NCI-H748 (cell line): ENCODE results near the gene RAPGEF5.

Experiments
- DNase-seq: peaks from one replicate; lab custom pipeline; 2025; ENCODE audit not compliant: unreplicated experiment; lab: John Stamatoyannopoulos, UW

RAPGEF5 gene

DNA sequence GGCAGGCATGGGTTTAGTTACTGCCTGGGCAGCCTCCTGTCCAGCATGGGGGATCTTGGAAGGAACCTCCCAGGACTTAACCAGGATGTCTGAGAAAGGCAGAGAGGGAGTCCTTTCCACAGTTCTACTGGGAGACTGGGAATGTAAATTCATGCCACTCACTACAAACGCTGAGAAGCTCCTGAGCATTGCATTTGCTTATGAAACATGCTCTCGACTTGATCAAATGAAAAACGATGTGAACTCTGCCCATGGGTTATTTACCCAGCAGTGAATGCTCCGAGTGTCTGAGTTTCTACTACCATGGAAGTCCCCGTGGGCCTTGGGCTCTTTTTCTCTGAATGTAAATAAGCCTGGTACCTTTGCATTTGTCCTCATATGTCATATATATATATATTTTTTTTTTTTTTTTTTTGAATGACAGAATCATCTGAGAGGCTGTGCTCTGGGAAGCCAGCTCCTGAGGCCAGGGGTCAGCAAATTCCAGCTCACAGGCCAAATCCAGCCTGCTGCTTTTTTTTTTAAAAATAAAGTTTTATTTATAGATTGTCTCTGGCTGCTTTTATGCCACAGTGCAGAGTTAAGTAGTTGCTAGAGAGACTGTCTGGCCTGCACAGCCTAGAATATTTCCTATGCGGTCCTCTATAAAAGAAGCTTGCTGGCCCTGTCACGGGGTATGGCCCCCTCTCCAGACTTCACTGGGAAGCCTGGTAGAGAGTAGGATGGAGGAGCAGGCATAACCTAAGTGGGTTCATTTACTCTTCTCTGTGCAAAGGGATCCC, 21.4 kb upstream of the RAPGEF5 start:
- DNase-seq, result no peak

DNA sequence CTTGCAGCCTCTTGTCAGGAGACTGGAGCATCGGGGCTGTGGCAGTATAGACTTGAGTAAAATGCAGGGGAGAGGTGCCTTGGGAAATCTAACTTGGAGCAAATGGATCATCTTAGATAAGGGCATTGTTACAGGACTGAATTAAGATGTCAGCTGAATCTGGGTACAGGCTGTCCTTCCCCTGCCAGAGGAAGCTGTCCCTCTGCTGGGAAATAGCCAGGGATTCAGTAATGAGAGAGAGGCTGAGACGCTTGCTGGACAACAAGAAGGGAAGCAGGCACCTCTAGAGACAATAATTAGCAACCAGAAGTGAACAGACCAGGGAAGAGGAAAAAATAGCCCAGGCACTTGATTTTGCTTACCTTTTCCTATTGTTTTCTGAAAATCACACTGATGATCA, 20.7 kb upstream of the RAPGEF5 start:
- no peak for DNase-seq

DNA sequence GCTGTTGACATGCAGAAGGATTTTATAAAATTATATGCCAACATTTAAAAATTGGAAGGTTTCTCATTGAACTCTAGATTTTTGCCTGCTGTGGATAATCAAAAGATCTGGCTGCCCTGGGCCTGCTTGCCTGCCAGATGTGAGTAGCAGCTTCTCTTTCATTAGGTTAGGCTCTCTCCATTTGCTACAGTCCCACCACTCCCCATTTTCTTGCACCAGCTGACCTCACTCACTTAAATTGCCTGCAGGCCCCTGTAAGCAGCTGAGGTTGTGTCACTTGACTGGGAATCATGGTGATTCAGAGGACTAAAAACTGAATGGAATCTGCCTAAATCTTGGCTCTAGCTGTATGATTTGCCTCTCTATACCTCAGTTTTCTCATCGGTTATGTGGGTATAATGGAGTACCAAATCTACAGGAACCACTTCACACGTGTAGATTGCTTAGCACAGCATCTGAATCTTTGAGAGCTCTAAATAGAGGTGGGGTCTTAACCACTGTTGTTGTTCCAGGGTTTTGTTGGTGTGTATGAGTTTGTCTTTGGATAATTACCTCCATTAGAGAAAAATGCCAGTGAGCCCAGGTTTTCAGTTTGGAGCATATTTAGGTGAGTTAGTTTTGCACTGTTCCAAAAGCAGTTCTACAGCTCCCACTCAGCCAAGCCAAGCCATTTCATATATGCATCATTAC, 18.6 kb upstream of the RAPGEF5 start:
- DNase-seq, result no peak

DNA sequence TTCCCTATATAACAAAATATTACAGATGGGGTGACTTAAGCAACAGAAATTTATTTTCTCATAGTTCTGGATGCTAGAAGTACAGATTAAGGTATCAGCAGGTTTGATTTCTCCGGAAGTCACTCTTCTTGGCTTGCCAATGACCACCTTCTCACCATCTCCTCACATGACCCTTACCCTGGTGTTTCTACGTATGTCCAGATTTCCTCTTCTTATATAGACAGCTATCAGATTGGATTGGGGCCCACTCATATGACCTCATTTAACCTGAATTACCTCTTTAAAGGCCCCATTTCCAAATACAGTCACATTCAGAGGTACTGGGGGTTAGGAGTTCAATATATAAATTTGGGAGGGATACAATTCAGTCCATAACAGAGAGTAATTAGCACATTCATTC, 17.0 kb upstream of the RAPGEF5 start:
- DNase-seq, result no peak

DNA sequence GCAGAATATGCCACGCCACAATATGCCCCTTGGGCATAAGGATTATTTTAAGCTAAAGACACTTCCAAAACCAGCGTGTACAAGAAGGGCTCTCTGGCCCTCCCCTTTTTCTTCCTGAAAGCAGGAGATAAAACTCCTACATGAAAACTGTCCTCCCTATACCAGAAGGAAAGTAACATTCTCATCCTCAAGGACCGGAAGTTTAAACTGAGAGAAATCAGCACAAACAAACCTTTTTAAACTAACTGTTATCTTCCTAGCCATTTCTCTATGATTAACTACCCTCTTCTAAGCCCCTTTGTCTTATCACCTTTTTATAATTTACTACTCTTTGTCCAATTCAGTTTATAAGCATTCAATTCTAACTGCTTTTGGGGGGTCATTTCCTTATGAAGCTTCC, 16.4 kb upstream of the RAPGEF5 start:
- no peak for DNase-seq

DNA sequence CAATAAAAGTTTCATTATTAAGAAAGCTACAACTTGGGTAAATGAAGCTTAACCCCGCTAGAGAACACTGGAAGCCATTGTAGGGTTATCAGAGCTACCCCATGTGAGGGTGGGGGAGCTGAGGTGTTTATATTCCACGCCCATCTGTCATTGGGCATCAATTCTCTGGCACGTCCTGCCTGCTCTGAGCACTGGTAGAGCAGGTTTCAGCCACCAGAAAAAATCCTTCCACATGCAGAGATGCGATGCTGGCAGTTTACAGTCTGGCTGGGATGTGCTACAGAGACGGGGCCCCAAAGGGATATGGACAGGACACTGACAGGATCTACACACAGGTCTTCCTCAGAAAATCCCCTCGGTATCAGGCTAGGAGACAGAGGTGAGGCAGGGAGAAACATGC, 15.9 kb upstream of the RAPGEF5 start:
- peak; percentile 13 for DNase-seq

DNA sequence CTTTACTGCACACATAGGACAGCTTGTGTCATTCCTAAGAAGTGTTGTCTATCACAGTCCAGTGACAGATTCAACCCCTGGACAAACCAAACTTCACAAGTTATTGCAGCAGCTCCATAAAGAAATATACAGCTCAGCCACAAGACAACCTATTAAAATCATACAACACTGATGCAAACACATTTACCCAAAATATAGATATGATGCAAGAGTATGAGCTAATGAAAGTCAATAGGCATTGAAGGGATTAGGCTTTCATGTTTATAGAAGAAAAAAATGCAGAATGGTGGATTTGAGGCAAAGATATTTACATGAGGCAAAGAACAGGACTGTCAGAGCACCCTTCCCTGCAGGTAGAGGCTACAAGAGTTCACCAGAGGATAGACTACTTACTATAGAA, 14.9 kb upstream of the RAPGEF5 start:
- DNase-seq, result no peak

DNA sequence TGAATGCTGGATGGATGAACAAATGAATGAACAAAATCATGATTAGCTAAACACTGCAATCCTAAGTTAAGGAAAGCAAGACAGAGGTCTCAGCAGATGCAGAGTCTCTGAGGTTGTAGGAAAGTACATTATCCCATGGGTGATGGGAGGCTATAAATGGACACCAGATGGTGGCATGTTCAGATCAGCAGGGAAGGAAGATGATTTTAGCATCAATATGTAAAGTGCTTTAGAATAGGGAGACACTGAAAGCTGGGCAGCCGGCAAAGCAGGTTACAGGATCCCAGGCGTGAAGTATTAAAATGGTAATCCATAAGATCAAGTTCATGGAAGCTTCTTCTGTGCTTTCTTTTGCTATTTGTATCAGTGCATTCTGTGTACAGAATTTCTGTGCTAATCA, 7.9 kb upstream of the RAPGEF5 start:
- no peak for DNase-seq

DNA sequence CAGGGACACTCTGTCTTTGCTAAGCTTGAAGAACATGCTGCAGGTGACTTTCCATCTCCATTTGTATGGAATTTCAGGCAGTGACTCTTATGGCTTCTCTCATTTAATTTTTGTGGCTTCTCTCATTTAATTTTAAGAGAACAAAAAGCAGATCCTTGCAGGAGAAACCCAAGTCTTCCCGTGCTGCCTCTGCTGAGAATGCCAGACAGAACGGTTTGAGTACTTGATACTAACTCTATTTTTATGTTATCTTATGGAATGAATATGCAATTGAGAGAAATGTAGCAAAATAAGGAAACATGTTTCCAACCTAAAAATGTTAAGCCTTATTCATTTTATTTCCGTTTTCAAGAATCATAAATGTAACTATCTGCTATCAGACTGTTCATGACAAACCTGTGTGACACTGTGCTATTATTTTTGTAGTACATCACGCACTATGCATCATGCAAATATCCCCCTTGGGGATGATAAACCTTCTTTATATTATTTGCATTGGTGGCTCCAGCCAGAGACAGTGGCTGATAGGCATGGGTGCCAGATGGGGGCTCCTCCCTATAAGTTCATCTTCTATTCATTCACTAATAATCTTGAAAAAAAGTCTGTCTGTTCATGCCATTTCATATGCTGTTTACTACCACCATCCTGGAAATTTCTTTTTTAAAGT, 6.9 kb upstream of the RAPGEF5 start:
- no peak for DNase-seq

DNA sequence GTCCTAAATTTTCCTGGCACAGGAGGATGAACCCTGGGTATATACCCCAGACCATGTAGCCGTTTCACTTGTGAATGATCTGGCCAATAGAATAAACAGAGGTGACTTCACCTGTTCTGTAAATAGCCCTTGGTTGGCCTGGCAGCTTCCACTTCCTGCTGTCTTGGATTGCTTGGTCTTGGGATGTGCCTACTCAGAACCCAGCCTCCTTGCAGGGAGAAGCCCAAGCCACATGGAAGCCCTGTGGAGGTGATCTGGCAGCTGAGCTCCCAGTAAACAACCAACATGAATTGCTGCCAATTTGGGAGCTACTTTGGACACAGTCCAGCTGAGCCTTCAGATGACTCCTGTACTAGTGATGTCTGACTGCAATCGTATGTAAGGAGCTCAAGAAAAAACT, 4.8 kb upstream of the RAPGEF5 start:
- peak; percentile 74 for DNase-seq

DNA sequence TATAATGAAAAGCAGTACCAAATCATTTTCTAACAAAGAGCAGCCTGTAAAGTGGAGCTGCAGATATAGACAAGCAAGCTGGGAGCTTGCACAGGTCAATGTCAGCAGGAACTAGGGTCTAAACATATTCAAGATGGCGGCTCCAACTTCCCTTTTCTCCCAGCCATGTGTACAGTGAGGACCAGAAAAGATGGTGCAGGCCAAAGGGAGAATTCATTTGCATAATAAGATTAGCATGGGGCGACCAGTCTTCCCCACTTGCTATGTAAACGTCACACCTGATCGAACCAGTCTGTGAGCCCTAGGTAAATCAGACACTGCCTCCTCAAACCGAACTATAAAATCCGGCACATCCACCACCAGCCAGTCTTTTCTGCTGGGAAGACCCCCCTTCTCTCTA, 4.4 kb upstream of the RAPGEF5 start:
- DNase-seq, result no peak

DNA sequence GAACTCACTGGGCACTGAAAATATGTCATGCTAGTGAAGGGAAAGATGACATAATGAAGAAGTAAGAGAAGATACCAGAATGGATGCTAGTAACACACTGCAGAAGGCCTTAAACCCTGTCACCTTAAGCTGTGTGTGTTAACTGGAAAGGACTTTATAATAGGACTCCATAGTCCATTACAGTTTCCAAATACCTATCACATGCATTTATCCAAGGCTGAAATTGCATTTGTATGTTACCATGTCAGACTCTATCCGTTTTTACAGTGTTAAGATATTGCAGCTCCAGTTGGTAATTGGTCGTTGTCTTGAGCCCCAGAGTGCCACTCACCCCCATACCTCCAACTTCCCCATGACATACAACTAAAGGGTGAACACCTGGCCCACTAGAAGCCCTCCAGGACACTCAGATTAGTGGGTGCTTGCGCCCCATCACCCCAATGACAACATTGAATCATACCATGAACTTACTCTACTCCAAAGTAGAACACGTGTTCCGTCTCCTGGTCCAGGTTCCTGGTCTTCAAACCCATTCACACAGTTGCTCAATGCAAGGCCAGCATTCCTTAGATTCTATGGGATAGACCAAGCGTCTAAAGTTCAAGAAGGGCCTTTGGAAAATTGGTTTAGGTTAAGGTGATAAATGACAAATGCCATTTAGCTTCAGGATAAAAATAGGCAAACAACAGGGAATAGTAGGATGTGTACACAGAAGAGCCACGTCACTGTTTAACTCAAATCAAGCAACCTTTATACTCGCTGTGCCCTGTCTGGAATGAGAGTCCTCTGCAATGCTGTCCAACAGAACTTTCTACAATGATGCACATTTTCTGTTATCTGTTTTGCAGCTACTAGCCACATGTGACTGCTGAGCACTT, 2.1 kb upstream of the RAPGEF5 start:
- no peak for DNase-seq

DNA sequence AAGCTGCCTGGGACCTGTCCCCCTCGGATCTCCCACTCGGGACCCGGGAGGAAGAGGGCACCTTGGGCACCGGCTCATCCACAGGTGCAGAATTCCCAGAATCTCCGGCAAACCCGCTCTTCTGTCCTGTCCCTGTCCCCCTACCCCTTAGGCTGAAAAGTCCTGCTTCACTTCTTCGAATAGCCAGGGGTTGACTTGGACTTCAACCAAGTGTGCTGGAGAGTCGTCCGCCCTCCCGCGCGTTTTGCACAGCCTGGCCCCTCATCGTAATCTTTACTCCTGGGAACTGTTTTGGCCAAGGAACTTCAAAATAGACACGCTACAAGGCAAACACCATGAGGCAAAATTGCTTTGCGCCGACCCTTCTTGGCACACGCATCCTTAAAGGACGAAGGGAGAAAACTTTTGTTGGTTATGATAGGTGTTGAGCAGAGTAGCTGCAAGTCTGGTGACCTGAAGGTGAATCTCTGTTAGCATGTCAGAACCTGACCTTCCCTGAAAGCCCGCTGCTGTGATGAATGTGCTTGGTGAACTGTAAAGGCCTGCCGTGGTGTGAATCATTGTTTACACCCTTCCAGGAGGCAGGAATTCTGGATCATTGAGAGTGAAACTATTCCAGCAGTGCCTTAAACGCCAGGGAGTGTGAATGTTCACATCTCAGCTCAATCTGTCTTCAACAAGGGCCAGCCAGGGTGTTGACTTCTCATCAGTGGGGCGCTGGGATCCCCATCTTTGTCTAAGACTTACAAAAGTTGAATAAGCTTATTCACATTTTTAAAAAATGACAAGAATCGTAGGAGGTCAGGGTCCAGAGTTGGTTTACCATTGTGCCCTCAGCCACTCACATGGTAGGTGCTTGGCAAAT, 589 bp upstream of the RAPGEF5 start:
- DNase-seq, result peak; percentile 76

DNA sequence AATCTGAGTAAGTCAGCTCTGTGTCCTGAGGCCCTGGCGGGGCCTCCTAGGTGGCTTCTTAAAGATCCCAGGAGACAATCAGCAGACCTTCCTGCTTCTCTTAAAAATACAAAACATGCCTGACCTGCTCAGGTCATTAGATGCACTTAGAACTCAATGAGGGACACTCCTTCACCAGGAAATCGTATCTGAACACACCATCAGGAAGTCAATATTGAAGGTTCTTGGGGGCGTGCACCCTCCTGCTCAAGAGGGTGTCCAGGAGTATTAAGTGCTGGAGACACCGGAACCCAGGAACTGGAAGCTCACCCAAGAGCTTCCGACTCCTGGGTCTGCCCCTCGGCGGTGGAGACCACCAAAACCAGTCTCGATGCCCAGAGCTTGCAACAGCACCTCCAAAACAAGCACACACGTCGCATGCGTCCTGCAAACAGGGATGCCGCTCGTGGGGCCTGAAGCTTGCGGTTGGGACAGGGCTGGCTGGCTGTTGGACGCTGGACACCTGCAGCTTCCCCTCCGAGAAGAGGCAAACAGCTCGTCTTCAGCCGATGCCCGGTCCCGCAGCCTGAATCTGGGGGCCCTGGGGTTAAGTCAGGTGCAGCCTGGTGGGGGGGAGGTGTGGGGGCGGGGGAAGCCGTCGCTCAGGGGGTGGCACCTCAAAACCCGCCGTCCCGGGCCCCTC, 803 bp downstream of the RAPGEF5 start:
- DNase-seq, result peak; percentile 68

DNA sequence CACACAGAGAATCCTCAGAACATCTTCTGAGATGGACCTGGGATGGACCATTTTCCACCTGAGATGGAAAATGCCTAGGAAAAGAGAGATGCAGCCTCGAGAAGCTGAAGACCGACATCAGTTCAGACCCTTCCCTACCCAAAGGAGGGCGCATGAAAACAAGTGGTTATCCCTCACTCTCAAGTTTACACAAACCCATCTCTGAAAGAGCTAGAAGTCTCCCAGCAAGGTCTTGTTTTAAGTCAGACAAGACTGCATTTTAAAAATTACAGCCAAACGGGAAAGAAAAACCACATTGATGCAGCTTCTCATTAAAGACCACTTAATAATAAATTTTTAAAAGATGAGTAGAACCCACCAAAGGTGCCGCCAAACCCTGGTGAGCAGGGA, 1.3 kb downstream of the RAPGEF5 start:
- no peak for DNase-seq

DNA sequence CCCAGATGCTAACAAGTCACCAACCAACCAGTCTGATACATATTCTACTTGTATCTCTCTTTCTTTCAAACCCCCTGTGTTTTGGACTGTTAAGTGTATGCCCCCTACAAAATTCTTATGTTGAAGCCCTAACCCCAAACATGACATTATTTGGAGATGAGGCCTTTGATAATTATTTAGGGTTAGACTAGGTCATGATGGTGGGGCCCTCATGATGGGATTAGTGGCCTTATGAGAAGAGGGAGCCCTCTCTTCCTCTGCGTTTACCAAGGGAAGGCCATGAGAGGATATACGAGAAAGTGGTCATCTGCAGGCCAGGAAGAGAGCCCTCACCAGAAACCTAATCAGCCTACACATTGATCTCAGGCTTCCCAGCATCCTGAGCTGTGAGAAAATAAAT, 2.5 kb downstream of the RAPGEF5 start:
- no peak for DNase-seq

DNA sequence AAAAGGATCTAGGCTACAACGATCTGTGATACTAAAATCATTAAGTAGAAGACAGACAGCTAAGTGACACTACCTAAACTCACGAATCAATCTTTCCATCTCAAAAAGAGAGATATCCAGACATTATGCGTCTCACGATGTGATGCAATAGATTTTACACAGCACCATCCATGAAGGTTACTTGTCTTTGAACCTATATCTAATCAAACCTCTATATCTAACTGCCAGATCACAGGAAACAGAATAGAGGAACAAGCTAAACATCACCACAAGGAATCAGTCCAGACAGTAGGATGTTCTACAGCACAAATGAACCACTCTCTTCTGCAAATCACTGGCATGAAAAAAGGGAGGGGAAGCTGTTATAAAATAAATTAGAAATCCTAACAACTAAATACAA, 4.1 kb downstream of the RAPGEF5 start:
- no peak for DNase-seq

DNA sequence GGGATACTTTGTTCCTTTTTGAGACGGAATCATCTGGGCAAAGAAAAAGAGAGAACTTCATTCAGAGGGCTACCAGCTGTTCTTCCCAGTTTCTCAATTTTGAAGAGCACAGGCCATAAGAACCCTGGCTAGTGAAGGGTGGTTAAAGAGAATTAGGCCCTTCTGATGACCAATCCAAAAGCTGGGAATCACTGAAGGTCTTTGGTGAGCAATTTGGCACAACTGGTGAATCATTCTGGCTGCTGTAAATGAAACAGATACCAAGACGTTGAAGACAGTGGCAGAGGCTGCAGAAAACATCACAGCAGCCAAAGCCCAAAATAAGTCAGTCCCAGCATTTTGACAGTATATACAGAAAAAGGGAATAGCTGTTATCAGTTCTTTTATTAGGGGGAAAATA, 5.1 kb downstream of the RAPGEF5 start:
- no peak for DNase-seq

DNA sequence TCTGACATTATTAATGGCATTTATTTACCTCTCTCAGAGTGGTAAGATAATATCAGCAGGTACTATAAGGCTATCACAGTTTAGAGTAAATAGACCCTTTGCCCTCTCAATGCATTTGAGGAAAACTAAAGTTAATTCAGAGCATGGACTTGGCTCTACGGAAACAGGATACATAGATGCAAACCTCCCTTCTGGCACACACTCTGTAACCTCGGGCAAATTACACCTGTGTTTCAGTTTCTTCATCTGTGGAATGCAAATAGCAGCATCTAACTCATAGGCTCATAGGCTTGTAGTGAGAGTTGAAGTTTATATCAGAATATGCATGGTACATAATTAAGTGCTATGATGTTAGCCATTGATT, 5.6 kb downstream of the RAPGEF5 start:
- DNase-seq, result no peak
